ENCODE results near the gene SORBS2. TPM values are rescaled to one million over a fixed set of nuclear protein-coding genes. Genes with fewer than 3 reads are reported as not detected.

The SORBS2 gene
- total RNA-seq, 1 experiment from 2014 or later, result 9.7 TPM

DNA sequence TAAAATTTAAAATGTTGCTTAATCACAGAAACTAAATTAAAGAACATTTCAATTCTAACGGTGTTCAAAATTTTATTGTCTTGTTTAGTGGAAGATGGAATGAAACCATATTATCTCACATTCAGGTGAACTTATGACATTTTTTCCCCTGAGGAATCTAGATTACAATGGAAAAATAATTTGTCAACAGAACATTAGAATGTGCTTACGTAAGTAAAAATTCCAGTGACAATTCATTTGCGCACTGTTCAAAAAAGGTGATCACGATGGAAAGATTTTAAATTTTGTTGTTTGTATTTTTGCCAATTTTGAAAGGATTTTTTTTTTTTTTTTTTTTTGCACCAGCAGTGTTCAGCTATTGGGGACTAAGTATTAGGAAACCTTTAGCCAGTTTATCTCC, 23.3 kb upstream of the SORBS2 start:
- peak overlapping the region; percentile 47 to 91 (median 62) for H3K27ac Mint-ChIP-seq
- H3K4ac ChIP-seq (ENCODE audit: low read depth, low read length), result no peak overlapping the region
- no peak for TF ChIP-seq CTCF (conservative IDR thresholded peaks at IDR 0.05)

More for the DNA sequence above, 23.3 kb upstream of the SORBS2 start:
- no peak overlapping the region for H2BK20ac ChIP-seq (ENCODE audit: low read depth, low read length, poor library complexity, severe bottlenecking)
- no peak overlapping the region for H3K18ac ChIP-seq (ENCODE audit: insufficient read length, low read depth, low read length)
- no peak overlapping the region for H3K23ac ChIP-seq (ENCODE audit: insufficient read length, low read depth, low read length)
- H4K91ac ChIP-seq (ENCODE audit: insufficient read length, low read depth, low read length), result no peak overlapping the region
- peaks cover 26 to 33% of the 10 kb centered on the region in 2 experiments for H3K4me1 Mint-ChIP-seq
- H3K56ac ChIP-seq (ENCODE audit: insufficient read length, low read depth, low read length), result no peak overlapping the region
- H4K8ac ChIP-seq (replicated peaks; ENCODE audit: insufficient read length, low read depth, low read length), result no peak overlapping the region
- H3K9me3 Mint-ChIP-seq, result no peaks in the 10 kb centered on the region
- H3K4me2 ChIP-seq (ENCODE audit: insufficient read depth, insufficient read length, low read length), result no peak overlapping the region
- no peak overlapping the region for H2AFZ ChIP-seq (ENCODE audit: low read length)
- H3K27me3 ChIP-seq (ENCODE audit: insufficient read depth, low read length), result no peaks in the 10 kb centered on the region
- no peak overlapping the region for H3K14ac ChIP-seq (ENCODE audit: insufficient read depth, low read length)
- no peaks in the 10 kb centered on the region for H3K23me2 ChIP-seq (ENCODE audit: insufficient read length, low read depth, low read length, poor library complexity, severe bottlenecking)
- peak overlapping the region; percentile 47 for H3K27ac ChIP-seq (ENCODE audit: insufficient read length, low read depth, low read length)
- H3K79me2 ChIP-seq (ENCODE audit: insufficient read depth, low read length), result no peaks in the 10 kb centered on the region
- H2AK5ac ChIP-seq (ENCODE audit: insufficient read length, low read length), result no peak overlapping the region
- no peak for DNase-seq
- WGBS (ENCODE audit: extremely low coverage, insufficient read length, low lambda C conversion rate), result no CpG with 5 or more reads among the region's 4 CpGs
- no peak overlapping the region for H4K5ac ChIP-seq (ENCODE audit: insufficient read length, low read depth, low read length)
- no peak overlapping the region for H2BK12ac ChIP-seq (ENCODE audit: insufficient read length, low read depth, low read length)
- no peak overlapping the region for H3K4me3 Mint-ChIP-seq
- H3K27me3 Mint-ChIP-seq (ENCODE audit: low read depth), result no peaks in the 10 kb centered on the region
- no peaks in the 10 kb centered on the region for H4K20me1 ChIP-seq (ENCODE audit: control insufficient read depth, insufficient read depth, insufficient read length)
- H3K36me3 Mint-ChIP-seq (ENCODE audit: insufficient read depth in 1 of 3, low read depth in 3 of 3), result peaks cover 0 to 6% (median 3%) of the 10 kb centered on the region in 3 experiments; a peak in 3 of 7 replicates
- no peak overlapping the region for H3T11ph ChIP-seq (ENCODE audit: low read length)
- no peak overlapping the region for H3K9ac ChIP-seq (ENCODE audit: extremely low read depth, insufficient read length, low read length)
- H3K4me1 ChIP-seq (ENCODE audit: insufficient read depth, low read length), result peaks cover 25% of the 10 kb centered on the region; the same call in 1 of the 2 replicates
- H3K79me1 ChIP-seq (ENCODE audit: insufficient read depth, low read depth, low read length, poor library complexity, severe bottlenecking), result no peaks in the 10 kb centered on the region
- no peak overlapping the region for H2BK5ac ChIP-seq (ENCODE audit: insufficient read length, low read length)
- H2BK120ac ChIP-seq (ENCODE audit: low read depth, low read length, poor library complexity, severe bottlenecking), result no peak overlapping the region
- H3K9me3 ChIP-seq (ENCODE audit: control insufficient read depth, low read depth, low read length), result no peaks in the 10 kb centered on the region
- no peak overlapping the region for H2BK15ac ChIP-seq (ENCODE audit: low read depth, low read length)
